GM04503 (cell line): ENCODE results near the gene SCUBE1.
A peak's percentile ranks its signal among the peaks of the same experiment; 100 is the strongest.

Experiments
- DNase-seq: peaks from one replicate; pipeline ENCODE4 v3.0.0-alpha.2; 2012; ENCODE audit warnings: low read depth

SCUBE1 gene

DNA sequence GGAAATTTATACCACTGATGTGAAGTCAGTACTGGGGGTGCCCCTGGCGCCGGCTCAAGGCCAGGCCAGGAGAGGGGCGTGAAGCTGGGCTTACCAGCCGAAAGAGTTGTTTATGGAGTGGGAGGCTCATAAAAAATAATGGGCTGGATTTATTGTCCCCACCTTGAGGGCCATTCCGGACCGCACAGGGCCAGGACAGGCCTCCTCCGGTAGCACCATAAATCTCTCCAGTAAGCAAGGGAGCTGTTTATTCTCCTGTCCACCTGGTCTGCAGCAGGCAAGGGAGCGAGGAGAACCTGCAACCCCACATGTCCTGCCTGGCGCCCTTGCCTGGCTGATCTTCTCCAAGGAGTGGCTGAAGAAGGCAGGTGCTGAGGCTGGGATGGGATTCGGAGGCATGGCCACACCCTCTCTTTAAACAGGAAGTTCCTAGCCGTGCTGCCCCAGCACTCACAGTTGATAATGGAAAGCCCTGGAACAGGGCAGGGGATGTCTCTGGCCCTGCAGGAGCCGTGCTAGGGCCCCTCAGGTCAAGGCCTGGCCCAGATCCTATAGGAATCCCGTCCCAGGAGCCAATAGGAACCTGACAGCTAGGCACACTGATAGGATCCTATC lies 65.1 kb downstream of the SCUBE1 start:
- DNase-seq = no peak

GRCh38 chr22:43277091-43277490 lies 66.1 kb downstream of the SCUBE1 start:
- no peak for DNase-seq

- DNase-seq = no peak
Observed at GRCh38 chr22:43276321-43276720, 66.9 kb downstream of the SCUBE1 start.

GRCh38 chr22:43275545-43276317 lies 67.4 kb downstream of the SCUBE1 start:
- no peak for DNase-seq

DNA sequence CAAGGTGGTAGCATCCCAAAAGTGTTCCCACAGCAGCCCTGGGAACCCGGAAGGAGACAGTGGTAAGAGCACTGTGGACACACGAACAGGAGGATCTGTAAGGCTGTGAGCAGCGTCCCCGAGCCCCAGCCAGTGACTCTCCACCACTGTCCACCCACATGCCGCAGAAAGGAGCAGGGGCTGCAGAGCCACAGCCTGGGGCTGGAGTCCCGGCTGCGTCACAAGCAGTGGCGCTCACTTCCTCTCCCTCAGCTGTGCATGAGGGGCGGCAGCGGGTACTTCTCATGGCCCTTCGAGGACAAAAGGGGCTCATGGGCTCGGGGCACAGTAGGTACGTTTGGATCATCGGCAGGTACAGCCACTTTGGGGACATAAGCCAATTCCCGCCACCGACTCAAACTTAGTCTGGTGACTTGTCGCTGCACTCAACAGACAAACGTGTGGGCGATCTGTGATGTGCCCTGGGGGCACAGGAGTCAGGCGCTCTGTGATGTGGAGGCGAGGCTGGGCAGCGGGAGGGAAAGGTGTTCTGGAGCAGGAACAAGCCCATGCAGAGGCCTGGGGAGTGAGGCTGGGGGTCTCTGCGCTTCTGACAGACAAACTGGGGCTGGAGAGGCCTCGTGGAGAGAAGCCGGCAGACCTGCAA lies 68.5 kb downstream of the SCUBE1 start:
- no peak for DNase-seq

- DNase-seq = no peak
Observed at GRCh38 chr22:43273902-43274484, 69.2 kb downstream of the SCUBE1 start.

GRCh38 chr22:43272869-43273318 lies 70.3 kb downstream of the SCUBE1 start:
- DNase-seq = no peak

DNA sequence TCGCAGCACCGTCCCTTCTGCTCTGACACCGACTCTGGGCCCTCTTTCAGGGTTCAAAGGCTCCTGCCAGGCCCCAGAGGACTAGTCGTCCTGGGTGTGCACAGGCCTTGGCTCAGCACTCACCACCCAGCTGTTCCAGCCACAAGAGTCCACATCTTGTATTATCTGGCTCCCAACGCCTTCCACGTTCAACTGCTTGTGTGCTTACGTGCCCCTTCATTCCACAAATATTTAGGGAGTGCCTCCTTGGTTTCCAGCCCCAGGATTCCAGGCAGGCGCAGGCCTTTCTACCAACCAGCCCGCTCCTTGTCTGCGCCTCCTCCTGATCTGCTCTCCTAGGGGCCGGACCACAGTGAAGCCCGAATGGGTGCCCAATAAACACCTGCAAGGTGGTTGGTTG lies 70.9 kb downstream of the SCUBE1 start:
- no peak for DNase-seq

DNA sequence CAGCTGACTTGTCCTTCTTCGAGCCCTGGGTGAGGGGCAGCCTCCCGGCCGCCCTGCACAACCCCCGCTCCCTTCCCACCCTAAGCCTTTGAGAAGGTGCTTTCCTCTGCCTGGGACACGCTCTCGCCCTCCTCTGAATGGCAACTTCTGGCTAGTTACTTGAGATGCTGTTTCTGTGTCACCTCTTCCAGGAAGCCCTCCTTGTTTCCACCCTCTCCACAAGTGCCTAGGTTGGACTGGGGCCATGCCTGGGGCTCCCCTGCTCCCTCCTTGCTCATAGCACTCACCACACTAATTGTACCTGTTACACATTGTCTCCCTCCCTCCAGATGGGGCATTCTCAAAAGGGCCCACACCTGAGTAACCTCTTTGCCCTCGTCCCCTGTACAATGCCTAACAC lies 72.2 kb downstream of the SCUBE1 start:
- DNase-seq = no peak

GRCh38 chr22:43270314-43270908 lies 72.8 kb downstream of the SCUBE1 start:
- DNase-seq = no peak

DNA sequence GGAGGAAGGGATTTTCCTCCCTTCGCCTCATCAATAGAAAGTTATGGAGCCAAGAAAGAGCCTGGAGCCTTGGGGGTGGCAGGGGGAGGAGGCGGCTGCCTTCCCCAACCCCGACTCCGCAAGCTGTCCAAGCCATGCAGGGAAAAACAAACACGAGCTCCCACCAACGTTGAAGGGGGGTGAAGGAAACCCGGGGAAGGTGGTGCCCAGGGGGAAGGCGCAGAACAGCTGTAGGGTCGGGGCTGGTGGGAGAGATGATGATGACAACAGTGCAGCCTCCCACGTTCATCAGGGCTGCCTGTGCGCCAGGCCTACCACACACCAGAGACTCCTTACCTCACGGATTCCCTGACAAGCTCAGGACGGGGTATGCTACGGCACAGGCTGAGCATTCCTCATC lies 73.5 kb downstream of the SCUBE1 start:
- DNase-seq = no peak

DNA sequence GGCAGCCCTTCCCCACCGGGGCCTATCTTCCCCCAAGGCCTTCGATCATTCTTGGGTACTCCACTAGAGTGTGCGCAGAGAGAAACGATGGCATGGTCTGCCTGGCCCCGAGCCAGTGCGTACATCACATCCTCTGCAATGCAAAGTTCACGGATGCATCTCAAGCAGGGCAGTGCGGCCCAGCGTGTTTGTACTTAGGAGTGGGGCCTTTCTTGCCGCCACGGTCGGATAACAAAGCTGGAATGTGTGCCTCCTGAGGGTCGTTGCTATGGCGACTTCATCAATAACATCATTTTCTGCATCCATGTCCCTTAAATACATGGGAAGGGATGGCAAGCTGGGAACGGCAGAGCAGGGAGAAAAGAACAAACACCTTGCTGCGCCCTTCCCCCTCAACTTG lies 73.9 kb downstream of the SCUBE1 start:
- no peak for DNase-seq

DNA sequence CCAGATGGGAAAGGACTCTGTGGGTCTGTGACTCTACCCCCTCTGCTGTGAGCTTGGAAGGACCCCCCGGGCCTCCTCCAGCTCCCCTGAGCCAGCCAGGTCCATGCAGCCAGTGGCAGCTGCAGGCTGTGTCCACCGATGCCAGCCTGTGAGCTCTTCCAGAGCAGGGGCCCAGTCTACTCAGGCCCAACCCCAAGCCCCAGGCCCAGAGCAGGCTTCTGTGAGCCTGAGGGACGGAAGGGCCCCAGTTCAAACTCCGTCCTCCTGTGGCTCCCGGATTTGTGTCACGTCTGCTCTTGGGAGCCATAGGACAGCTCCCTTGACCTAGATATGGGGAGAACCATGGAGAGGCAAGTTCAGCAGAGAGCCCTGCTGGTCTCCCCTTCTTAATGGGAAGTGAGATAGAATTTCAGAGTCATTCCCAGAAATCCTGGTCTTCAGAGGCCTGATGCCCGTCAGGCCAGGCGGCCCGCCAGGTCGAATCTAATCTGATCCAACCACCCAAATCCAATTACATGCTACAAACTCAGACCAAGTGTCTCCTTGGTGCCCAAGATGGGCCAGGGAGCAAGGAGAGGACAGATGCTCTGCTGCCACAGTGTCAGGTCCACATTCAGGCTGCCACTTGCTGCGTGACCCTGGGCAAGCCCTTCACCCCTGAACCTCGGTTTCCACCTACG lies 75.1 kb downstream of the SCUBE1 start:
- no peak for DNase-seq

DNA sequence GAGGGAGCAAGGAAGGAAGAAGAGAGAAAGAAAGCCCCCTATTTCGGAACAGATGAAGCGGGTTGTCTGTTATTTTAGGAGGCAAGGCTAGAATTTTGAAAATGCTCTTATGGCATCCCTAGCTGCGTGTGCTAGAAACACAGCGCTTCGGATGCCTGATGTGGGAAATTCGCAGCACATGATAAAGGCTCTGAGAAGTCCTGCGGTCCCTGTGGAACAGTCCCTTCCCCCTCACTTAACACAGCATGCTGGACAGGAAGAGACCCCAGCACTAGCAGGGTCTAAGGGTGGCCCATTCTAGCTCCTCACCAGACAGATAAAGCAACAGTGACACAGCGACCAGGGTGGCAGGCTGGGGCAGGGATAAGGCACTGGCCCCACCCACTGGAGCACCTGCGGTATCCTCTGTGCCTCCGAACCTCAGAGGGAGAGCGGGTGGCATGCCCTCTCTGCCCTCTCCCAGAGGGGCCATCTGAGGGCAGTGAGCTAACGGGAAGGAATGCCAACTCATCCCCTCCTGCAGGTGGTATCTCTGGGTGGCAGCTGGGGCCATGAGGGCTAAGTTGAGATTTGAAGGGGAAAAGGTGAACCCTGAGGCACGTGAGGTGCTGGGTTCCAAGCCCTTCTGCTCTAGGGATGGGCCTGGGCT lies 75.7 kb downstream of the SCUBE1 start:
- no peak for DNase-seq

DNA sequence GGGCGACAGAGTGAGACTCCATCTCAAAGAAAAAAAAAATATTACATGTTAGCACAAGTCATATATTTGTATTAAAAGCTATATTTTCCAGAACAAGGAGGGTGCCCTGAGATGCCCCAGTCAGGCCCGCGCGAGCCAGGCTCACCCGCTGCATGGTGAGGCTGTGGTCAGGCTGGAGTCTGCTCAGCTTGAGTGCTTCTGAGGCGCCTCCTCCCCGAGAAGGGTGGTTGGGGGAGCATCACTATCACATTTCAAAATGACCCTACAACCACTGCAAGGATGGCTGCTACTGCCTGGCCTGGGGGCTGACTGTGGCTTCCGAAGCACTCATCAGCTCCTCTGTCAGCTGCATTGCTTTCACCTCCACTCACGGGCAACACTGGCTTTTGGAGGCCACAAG lies 77.1 kb downstream of the SCUBE1 start:
- DNase-seq = no peak

DNA sequence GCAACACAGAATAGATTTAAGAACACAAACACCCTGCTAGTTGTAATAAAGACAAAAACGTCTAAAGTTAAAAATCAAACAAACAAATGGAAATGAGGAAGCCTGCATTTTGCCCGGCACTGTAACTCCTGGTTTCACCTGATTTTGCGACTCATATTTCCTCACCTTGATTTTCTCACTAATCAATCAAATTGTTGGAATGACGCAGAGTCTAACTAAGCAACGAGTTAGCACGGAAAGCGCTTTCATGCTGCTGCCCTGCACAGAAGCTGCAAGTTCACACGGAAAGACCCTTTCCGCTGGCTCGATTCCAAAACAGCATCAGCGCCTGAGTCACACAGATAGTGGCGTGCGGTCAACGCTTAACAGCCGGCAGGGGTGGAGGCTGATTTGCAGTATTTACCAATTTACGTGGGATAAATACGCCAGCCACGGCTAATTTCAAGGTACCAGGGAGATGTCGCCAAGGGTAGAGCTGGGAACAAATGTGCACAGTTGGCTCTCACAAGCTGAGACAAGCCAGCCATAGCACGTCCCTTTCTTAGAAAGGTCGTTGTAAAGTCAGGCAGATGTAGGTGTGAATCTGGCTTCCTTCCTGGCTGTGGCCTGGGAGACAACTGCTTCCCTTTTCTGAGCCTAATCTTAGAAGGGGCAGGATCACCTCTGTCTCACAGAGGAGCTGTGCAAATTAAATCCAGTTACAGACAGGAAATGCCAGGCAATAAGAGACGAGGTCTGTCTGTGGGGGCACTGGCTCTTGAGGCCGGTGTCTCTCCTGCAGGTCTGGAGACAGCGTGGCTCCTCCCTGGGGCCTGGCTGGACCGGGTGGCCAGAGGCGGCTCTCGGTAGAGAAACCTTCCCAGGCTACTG lies 79.3 kb downstream of the SCUBE1 start:
- peak; percentile 2 for DNase-seq

- no peak for DNase-seq
Observed at GRCh38 chr22:43262990-43263644, 80.1 kb downstream of the SCUBE1 start.

DNA sequence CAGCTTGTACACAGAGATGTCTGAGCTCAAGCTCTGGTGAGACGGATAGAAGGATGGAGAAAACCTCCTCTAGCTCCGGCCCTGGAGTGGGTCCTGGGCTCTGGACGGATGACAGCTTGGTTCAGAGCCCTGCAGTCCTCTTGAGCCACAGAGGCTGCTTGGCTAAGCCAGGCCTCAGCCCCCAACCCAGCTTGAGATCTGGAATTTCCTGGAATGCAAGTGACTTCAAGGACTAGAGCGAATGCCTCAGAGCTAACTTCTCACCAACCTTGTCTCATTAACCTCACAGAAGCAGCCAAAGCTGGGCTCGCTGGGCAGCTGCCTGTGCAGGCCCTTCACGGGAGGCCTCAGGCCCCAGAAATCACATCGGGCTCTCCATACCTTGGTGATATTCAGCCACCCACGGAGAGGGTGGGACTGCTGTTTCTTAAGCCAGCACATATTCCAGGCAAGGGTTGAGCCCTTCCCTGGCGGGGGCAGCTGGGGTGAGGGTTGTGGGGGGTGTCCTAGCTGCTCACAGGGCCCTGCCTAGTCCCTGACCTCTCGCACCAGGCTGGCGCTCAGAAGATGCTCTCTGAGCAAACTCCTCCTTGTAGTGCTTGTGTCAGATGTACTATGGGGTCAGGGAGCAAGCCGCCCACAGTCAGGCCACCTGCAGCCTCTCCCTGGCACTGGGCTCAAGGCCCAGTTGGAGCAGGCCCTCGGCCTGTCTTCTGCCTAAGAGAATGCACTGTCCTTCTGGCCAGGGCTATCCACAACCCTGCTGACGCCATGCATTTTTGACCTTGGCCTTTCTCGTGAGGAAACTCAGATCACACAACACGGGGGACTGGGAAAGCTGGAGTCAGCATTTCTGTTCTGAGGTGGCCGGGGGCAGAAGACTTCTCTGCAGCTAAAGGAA lies 82.6 kb downstream of the SCUBE1 start:
- DNase-seq = no peak

GRCh38 chr22:43257961-43258360 lies 85.2 kb downstream of the SCUBE1 start:
- DNase-seq = no peak
